ENCODE measurements around the gene AGTRAP. TPM values are rescaled to one million over a fixed set of nuclear protein-coding genes. Genes with fewer than 3 reads are reported as not detected.

AGTRAP gene, protein sequence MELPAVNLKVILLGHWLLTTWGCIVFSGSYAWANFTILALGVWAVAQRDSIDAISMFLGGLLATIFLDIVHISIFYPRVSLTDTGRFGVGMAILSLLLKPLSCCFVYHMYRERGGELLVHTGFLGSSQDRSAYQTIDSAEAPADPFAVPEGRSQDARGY
- total RNA-seq (2013) = 278 TPM
- polyA plus RNA-seq (100 to 1,000 TPM; 420 to 938 (median 842) TPM), polyA minus RNA-seq (203 and 292 TPM in 2 replicates), total RNA-seq (20.0 to 103 (median 83.2) reads per million in 11 experiments)

DNA sequence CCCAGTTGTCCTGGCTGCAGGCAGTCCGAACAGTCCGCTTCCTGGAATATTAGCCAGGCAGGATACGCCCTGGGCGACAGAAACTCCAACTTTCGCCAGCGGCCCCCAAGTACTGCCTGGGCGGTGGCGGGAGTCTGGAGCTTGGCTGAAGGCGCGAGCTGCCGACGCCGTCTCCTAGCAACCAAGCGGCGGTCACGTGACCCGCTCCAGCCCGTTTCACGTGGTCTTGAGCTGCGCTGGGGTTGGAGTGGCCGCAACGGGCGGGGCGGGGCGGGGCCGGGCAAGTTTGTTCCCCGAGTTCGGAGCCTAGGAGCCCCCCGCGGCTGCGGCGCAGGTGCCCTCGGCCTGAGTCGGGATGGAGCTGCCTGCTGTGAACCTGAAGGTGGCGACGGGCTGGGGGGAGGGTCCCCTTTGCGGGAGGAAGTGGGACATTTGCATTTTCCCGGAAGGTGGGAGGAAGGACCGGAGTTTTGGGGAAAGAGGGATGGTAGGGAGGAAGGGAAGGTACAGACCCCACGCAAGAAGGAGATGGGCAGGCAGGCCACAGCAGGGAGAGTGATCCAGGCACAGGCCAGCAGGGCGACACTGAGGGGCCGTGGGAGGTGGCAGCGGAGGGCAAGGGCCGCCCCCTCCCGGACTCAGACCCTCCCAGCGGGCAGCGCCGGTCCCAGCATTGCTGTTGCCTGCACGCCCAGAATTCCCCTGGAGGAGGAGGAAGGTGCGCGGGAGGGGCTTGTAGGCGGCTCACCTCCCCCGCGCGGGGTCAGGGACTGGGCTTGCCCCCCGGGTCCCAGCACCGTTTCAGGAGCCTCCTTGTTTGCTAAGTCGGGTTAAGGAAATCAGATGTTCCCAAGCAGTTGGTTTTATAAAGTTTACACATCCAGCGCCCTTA, at the start of gene AGTRAP:
TSS of gene AGTRAP (plus strand) at position 283 of the 892 bp plus-strand sequence. CDS start at position 356, 73 bp downstream.
- TF ChIP-seq, protein P1, sequence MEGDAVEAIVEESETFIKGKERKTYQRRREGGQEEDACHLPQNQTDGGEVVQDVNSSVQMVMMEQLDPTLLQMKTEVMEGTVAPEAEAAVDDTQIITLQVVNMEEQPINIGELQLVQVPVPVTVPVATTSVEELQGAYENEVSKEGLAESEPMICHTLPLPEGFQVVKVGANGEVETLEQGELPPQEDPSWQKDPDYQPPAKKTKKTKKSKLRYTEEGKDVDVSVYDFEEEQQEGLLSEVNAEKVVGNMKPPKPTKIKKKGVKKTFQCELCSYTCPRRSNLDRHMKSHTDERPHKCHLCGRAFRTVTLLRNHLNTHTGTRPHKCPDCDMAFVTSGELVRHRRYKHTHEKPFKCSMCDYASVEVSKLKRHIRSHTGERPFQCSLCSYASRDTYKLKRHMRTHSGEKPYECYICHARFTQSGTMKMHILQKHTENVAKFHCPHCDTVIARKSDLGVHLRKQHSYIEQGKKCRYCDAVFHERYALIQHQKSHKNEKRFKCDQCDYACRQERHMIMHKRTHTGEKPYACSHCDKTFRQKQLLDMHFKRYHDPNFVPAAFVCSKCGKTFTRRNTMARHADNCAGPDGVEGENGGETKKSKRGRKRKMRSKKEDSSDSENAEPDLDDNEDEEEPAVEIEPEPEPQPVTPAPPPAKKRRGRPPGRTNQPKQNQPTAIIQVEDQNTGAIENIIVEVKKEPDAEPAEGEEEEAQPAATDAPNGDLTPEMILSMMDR (IDR thresholded peaks at IDR 0.05) = no peak
- Mint-ChIP-seq H3K9me3 (no peaks in the 10 kb centered on the region), H3K4me3 (peak within 1 kb of the TSS; percentile 93 to 98), H3K27ac (peak within 1 kb of the TSS; percentile 98 to 100 (median 99)), H3K4me1 (peaks cover 87% of the 10 kb centered on the region), H3K27me3 (ENCODE audit: low read depth in 3 of 3) (peaks cover 0 to 1% (median 1%) of the 10 kb centered on the region in 3 donors), H3K36me3 (peaks cover 4 to 16% of the 10 kb centered on the region in 2 donors)
- H3K4me1 ChIP-seq (ENCODE audit: control insufficient read depth in 1 of 2, insufficient read depth in 2 of 2, low read length in 2 of 2) = peaks cover 83 to 90% of the 10 kb centered on the region in 2 donors
- H3K9ac ChIP-seq (ENCODE audit: insufficient read depth, low read length, poor library complexity, severe bottlenecking) = peak within 1 kb of the TSS; percentile 99
- intact Hi-C loops (cut with micrococcal nuclease) = loop anchor here (2.0 to 10.0 kb wide), 5 partner anchors 15 to 446 kb away; no protein-coding TSS in a partner anchor
- H3K27me3 ChIP-seq (ENCODE audit: control insufficient read depth in 2 of 2, insufficient read depth in 2 of 2, low read length in 2 of 2) = no peaks in the 10 kb centered on the region
- WGBS (ENCODE audit: insufficient coverage) = under 1% methylated on average over 44 of the region's 59 CpGs
- peak within 1 kb of the TSS; percentile 85 to 93 (median 88) for H3K4me3 ChIP-seq (replicated peaks in 1 of 3; ENCODE audit: low read depth in 2 of 3, low read length in 3 of 3)
- H3K27ac ChIP-seq (ENCODE audit: low read depth in 1 of 2, low read length in 2 of 2) = peak within 1 kb of the TSS; percentile 98
- H3K36me3 ChIP-seq (replicated peaks in 1 of 2; ENCODE audit: control insufficient read depth in 1 of 2, insufficient read depth in 2 of 2, low read length in 2 of 2) = peaks cover 0 to 1% of the 10 kb centered on the region in 2 donors
- H3K9me3 ChIP-seq (replicated peaks in 1 of 2; ENCODE audit: control insufficient read depth in 1 of 2, insufficient read depth in 1 of 2, low read length in 2 of 2) = no peaks in the 10 kb centered on the region
- peak; percentile 91 to 94 (median 92) for DNase-seq
- H3K79me2 ChIP-seq (ENCODE audit: insufficient read depth, low read length) = peaks cover 60% of the 10 kb centered on the region
- H4K20me1 ChIP-seq (ENCODE audit: insufficient read depth, low read length) = peaks cover 19% of the 10 kb centered on the region
- peak within 1 kb of the TSS; percentile 77 for H3K4me2 ChIP-seq (replicated peaks; ENCODE audit: extremely low read depth, low read length, poor library complexity, severe bottlenecking)
- H2AFZ ChIP-seq (ENCODE audit: insufficient read depth, low read depth, low read length, poor library complexity, severe bottlenecking) = peak within 1 kb of the TSS; percentile 73

DNA sequence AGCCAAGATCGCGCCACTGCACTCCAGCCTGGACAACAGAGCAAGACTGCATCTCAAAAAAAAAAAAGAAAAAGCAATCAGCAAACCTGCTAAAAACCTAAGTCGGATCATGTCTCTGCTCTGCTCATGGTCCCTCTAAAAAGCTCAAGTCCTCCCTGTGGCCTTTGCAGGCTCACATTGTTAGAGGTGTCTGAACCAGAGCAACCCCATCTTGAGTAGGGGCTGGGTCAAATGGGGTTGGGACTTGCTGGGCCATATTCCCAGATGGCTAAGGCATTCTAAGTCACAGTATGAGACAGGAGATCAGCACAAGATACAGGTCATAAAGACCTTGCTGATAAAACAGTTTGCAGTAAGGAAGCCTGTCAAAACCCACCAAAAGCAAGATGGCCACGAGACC, 47.4 kb upstream of the AGTRAP start:
- DNase-seq = no peak
- peaks cover 2 to 6% of the 10 kb centered on the region in 2 donors for H3K36me3 Mint-ChIP-seq
- TF ChIP-seq, protein P1 (IDR thresholded peaks at IDR 0.05) = no peak
- Histone ChIP-seq H3K4me3 (replicated peaks in 1 of 3; ENCODE audit: low read depth in 2 of 3, low read length in 3 of 3) (no peak overlapping the region), H3K79me2 (ENCODE audit: insufficient read depth, low read length) (no peaks in the 10 kb centered on the region), H3K9ac (ENCODE audit: insufficient read depth, low read length, poor library complexity, severe bottlenecking) (no peak overlapping the region), H3K27me3 (ENCODE audit: control insufficient read depth in 2 of 2, insufficient read depth in 2 of 2, low read length in 2 of 2) (peaks cover 36 to 51% of the 10 kb centered on the region in 2 donors), H3K4me1 (ENCODE audit: control insufficient read depth in 1 of 2, insufficient read depth in 2 of 2, low read length in 2 of 2) (peaks cover 5 to 9% of the 10 kb centered on the region in 2 donors), H3K4me2 (replicated peaks; ENCODE audit: extremely low read depth, low read length, poor library complexity, severe bottlenecking) (no peak overlapping the region), H4K20me1 (ENCODE audit: insufficient read depth, low read length) (no peaks in the 10 kb centered on the region), H3K9me3 (replicated peaks in 1 of 2; ENCODE audit: control insufficient read depth in 1 of 2, insufficient read depth in 1 of 2, low read length in 2 of 2) (peaks cover 0 to 7% of the 10 kb centered on the region in 2 donors), H2AFZ (ENCODE audit: insufficient read depth, low read depth, low read length, poor library complexity, severe bottlenecking) (no peak overlapping the region), H3K36me3 (replicated peaks in 1 of 2; ENCODE audit: control insufficient read depth in 1 of 2, insufficient read depth in 2 of 2, low read length in 2 of 2) (no peaks in the 10 kb centered on the region), H3K27ac (ENCODE audit: low read depth in 1 of 2, low read length in 2 of 2) (no peak overlapping the region)
- peaks cover 19% of the 10 kb centered on the region for H3K4me1 Mint-ChIP-seq
- 100% methylated on average over 3 of the region's 4 CpGs for WGBS (ENCODE audit: insufficient coverage)
- no peak overlapping the region for H3K27ac Mint-ChIP-seq
- H3K9me3 Mint-ChIP-seq = peaks cover 0 to 12% (median 6%) of the 10 kb centered on the region in 7 donors
- peaks cover 42 to 69% (median 57%) of the 10 kb centered on the region in 3 donors for H3K27me3 Mint-ChIP-seq (ENCODE audit: low read depth in 3 of 3)
- intact Hi-C loops (cut with micrococcal nuclease) = no loop called here
- H3K4me3 Mint-ChIP-seq = peak overlapping the region in 1 of 2 donors; percentile 51

Data from CD14-positive monocyte (primary cell).